CD4-positive, CD25-positive, alpha-beta regulatory T cell (primary cell): Measurements from ENCODE around the gene TMPRSS3. TPM values are rescaled to one million over a fixed set of nuclear protein-coding genes. Genes with fewer than 3 reads are reported as not detected.

ENCODE experiments used
- ATAC-seq, 2 donors: fragments of 150-1000 bp; cut with Tn5 transposase; one replicate each; pipeline ENCODE4 v1.10.0; 2021; ENCODE audit warnings: low read depth in 2 of 2, moderate number of reproducible peaks in 2 of 2, moderate library complexity in 1 of 2
- DNase-seq, 3 donors: peaks; one replicate each; pipeline versions ENCODE4 v3.0.0 to v3.0.0-alpha.2; 2012 to 2022; ENCODE audit warnings: mixed read lengths in 1 of 3
- H3K27ac ChIP-seq: one replicate; pipeline ENCODE4 v1.7.0; 2013; ENCODE audit warnings: mild to moderate bottlenecking, low read length; ENCODE audit not compliant: insufficient read depth, poor library complexity, severe bottlenecking
- H3K27me3 ChIP-seq: one replicate; pipeline ENCODE4 v1.7.0; 2013; ENCODE audit warnings: low read length; ENCODE audit not compliant: control insufficient read depth, insufficient read depth
- H3K36me3 ChIP-seq: one replicate; pipeline ENCODE4 v1.7.0; 2013; ENCODE audit warnings: mild to moderate bottlenecking, low read length, moderate library complexity; ENCODE audit not compliant: control insufficient read depth, insufficient read depth
- H3K4me1 ChIP-seq: 2 replicates; pipeline ENCODE4 v1.7.0; 2013; ENCODE audit warnings: mild to moderate bottlenecking, low read length; ENCODE audit not compliant: insufficient read depth, control insufficient read depth, poor library complexity, severe bottlenecking
- H3K4me3 ChIP-seq: one replicate; pipeline ENCODE4 v1.7.0; 2013; ENCODE audit warnings: low read depth, mild to moderate bottlenecking, low read length, moderate library complexity
- H3K9me3 ChIP-seq, 2 experiments: 1 replicate in 1 of 2; 2 replicates in 1 of 2; pipeline ENCODE4 v1.7.0; 2013; ENCODE audit warnings: low read length in 2 of 2, mild to moderate bottlenecking in 1 of 2, moderate library complexity in 1 of 2; ENCODE audit not compliant: control insufficient read depth in 2 of 2
- H3K27ac Mint-ChIP-seq, 3 donors: one replicate each; pipeline ENCODE4 v1.8.0; 2020 to 2022; ENCODE audit warnings: mild to moderate bottlenecking in 3 of 3, mixed read lengths in 3 of 3, moderate library complexity in 2 of 3
- H3K27me3 Mint-ChIP-seq: one replicate; pipeline ENCODE4 v1.8.0; 2022; ENCODE audit warnings: mild to moderate bottlenecking, mixed read lengths
- H3K36me3 Mint-ChIP-seq: one replicate; pipeline ENCODE4 v1.8.0; 2020; ENCODE audit warnings: mixed read lengths
- H3K4me1 Mint-ChIP-seq, 4 donors: one replicate each; pipeline ENCODE4 v1.8.0; 2020 to 2022; ENCODE audit warnings: mixed read lengths in 4 of 4, mild to moderate bottlenecking in 1 of 4
- H3K4me3 Mint-ChIP-seq, 4 donors: one replicate each; pipeline ENCODE4 v1.8.0; 2020 to 2022; ENCODE audit warnings: mild to moderate bottlenecking in 4 of 4, mixed read lengths in 4 of 4, moderate library complexity in 3 of 4
- H3K9me3 Mint-ChIP-seq, 7 donors: one replicate each; pipeline ENCODE4 v1.8.0; 2020 to 2022; ENCODE audit warnings: mixed read lengths in 7 of 7, mild to moderate bottlenecking in 3 of 7, moderate library complexity in 2 of 7
- polyA plus RNA-seq, 4 donors: library from polyadenylated mRNA; unstranded; fragments of 300-500 nt; fragmentation: Illumina TruSeq; gene quantifications; one replicate each; pipeline ENCODE4 v1.2.3, GENCODE V29; 2021
- total RNA-seq: library from RNA; stranded (reverse); gene quantifications from one replicate; pipeline ENCODE4 v1.2.3, GENCODE V29; 2022

The TMPRSS3 gene
- total and polyA plus RNA-seq, 5 donors from 2014 or later: 1.1 to 4.0 (median 2.3) TPM

DNA sequence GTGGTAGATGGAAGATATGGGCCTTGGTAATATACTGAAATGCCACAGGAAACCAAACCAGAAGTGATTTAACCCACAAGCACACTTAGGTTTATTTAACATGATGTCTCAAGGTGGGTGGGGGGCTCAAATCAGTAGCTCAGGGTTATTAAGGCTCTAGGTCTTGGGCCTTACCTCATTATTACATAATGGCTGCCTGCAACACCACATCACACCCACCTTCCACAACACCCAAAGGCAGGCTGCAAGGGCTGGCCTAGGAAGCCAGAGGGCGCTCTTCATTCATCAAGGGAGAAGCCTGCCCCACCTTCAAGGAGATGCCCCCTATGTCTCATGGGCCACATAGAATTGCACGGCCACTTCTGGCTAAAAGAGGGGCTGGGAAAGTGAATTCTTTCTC is 35.5 kb downstream of the TMPRSS3 start:
- Histone ChIP-seq H3K9me3 (peaks cover 4 to 11% of the 10 kb centered on the region in 2 experiments), H3K4me1 (no peaks in the 10 kb centered on the region), H3K4me3 (no peak overlapping the region), H3K27ac (no peak overlapping the region), H3K27me3 (peaks cover 4% of the 10 kb centered on the region), H3K36me3 (no peaks in the 10 kb centered on the region)
- Mint-ChIP-seq H3K27ac (no peak overlapping the region), H3K4me3 (no peak overlapping the region), H3K9me3 (peaks cover 0 to 8% (median 0%) of the 10 kb centered on the region in 7 donors), H3K4me1 (no peaks in the 10 kb centered on the region), H3K27me3 (peaks cover 7% of the 10 kb centered on the region), H3K36me3 (no peaks in the 10 kb centered on the region)
- DNase-seq (peak in 1 of 3 donors; percentile 26), ATAC-seq (no peak)

DNA sequence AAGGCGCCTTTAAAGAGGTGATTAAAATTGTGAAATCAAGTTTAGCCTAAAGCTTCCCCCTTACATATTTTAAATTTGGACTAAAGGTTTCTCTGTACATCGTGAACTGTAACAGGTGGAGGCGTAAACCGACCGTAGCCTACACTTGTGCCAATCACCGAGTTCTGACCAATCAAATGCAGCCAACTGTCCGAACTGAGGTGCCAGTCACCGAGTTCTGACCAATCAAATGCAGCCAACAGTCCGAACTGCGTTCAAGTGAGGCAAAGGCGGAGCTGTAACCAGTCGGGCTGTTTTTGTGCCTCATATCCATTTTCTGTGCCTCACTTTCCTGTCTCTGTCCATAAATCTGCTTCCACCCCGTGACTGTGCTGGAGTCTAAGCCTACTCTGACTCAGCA is 36.9 kb downstream of the TMPRSS3 start:
- ATAC-seq (no peak), DNase-seq (no peak)
- H3K4me1 Mint-ChIP-seq: no peaks in the 10 kb centered on the region
- Histone ChIP-seq H3K27me3 (peaks cover 4% of the 10 kb centered on the region), H3K9me3 (peaks cover 9 to 22% of the 10 kb centered on the region in 2 experiments), H3K4me1 (no peaks in the 10 kb centered on the region), H3K27ac (no peak overlapping the region), H3K4me3 (no peak overlapping the region), H3K36me3 (no peaks in the 10 kb centered on the region)
- no peak overlapping the region for H3K27ac Mint-ChIP-seq
- H3K4me3 Mint-ChIP-seq: no peak overlapping the region
- peaks cover 0 to 18% (median 2%) of the 10 kb centered on the region in 7 donors for H3K9me3 Mint-ChIP-seq
- peaks cover 5% of the 10 kb centered on the region for H3K36me3 Mint-ChIP-seq
- H3K27me3 Mint-ChIP-seq: peaks cover 11% of the 10 kb centered on the region

GRCh38 chr21:42358261-42358660 is 37.6 kb downstream of the TMPRSS3 start:
- peaks cover 5% of the 10 kb centered on the region for H3K36me3 Mint-ChIP-seq
- no peak for DNase-seq
- H3K9me3 ChIP-seq: peaks cover 9 to 22% of the 10 kb centered on the region in 2 experiments

GRCh38 chr21:42357307-42357706 is 38.5 kb downstream of the TMPRSS3 start:
- Histone ChIP-seq H3K4me1 (no peaks in the 10 kb centered on the region), H3K36me3 (no peaks in the 10 kb centered on the region), H3K9me3 (peaks cover 9 to 22% of the 10 kb centered on the region in 2 experiments), H3K4me3 (no peak overlapping the region), H3K27me3 (peaks cover 4% of the 10 kb centered on the region), H3K27ac (no peak overlapping the region)
- Mint-ChIP-seq H3K27me3 (peaks cover 15% of the 10 kb centered on the region), H3K9me3 (peaks cover 0 to 18% (median 2%) of the 10 kb centered on the region in 7 donors), H3K27ac (no peak overlapping the region), H3K4me1 (no peaks in the 10 kb centered on the region), H3K36me3 (peaks cover 5% of the 10 kb centered on the region), H3K4me3 (no peak overlapping the region)
- DNase-seq (no peak), ATAC-seq (no peak)

More at GRCh38 chr21:42358261-42358660, 37.6 kb downstream of the TMPRSS3 start:
- peaks cover 15% of the 10 kb centered on the region for H3K27me3 Mint-ChIP-seq
- Histone ChIP-seq H3K4me1 (no peaks in the 10 kb centered on the region), H3K36me3 (no peaks in the 10 kb centered on the region), H3K27ac (no peak overlapping the region), H3K27me3 (peaks cover 4% of the 10 kb centered on the region), H3K4me3 (no peak overlapping the region)
- no peaks in the 10 kb centered on the region for H3K4me1 Mint-ChIP-seq
- no peak overlapping the region for H3K27ac Mint-ChIP-seq
- H3K9me3 Mint-ChIP-seq: peaks cover 0 to 18% (median 2%) of the 10 kb centered on the region in 7 donors
- ATAC-seq: no peak
- no peak overlapping the region for H3K4me3 Mint-ChIP-seq

GRCh38 chr21:42356650-42357049 is 39.2 kb downstream of the TMPRSS3 start:
- peaks cover 9 to 22% of the 10 kb centered on the region in 2 experiments for H3K9me3 ChIP-seq
- no peaks in the 10 kb centered on the region for H3K4me1 Mint-ChIP-seq
- no peak overlapping the region for H3K4me3 ChIP-seq
- H3K4me1 ChIP-seq: no peaks in the 10 kb centered on the region
- peaks cover 8% of the 10 kb centered on the region for H3K27me3 Mint-ChIP-seq
- DNase-seq: no peak
- peaks cover 0 to 18% (median 2%) of the 10 kb centered on the region in 7 donors for H3K9me3 Mint-ChIP-seq
- peaks cover 5% of the 10 kb centered on the region for H3K36me3 Mint-ChIP-seq
- H3K27ac Mint-ChIP-seq: no peak overlapping the region
- H3K27ac ChIP-seq: no peak overlapping the region
- H3K27me3 ChIP-seq: peaks cover 4% of the 10 kb centered on the region
- no peak overlapping the region for H3K4me3 Mint-ChIP-seq
- no peak for ATAC-seq
- no peaks in the 10 kb centered on the region for H3K36me3 ChIP-seq

DNA sequence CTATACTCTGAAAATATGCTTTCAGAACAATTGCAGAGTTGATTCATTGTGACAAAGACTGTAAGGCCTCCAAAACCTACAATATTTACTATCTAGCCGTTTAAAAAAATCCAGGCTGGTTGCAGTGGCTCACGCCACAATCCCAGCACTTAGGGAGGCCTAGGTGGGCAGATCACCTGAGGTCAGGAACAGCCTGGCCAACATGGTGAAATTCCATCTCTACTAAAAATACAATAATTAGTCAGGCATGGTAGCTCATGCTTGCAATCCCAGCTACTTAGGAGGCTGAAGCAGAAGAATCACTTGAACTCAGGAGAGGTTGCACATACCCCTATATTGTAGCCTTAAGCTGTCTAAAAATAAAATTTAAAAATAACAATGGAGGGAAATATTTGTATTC is 39.8 kb downstream of the TMPRSS3 start:
- Mint-ChIP-seq H3K4me1 (no peaks in the 10 kb centered on the region), H3K4me3 (no peak overlapping the region), H3K36me3 (peaks cover 5% of the 10 kb centered on the region), H3K27ac (no peak overlapping the region), H3K9me3 (peaks cover 0 to 18% (median 2%) of the 10 kb centered on the region in 7 donors), H3K27me3 (peaks cover 8% of the 10 kb centered on the region)
- H3K4me3 ChIP-seq: no peak overlapping the region
- no peak for ATAC-seq
- H3K36me3 ChIP-seq: no peaks in the 10 kb centered on the region
- H3K27me3 ChIP-seq: peaks cover 4% of the 10 kb centered on the region
- peaks cover 9 to 22% of the 10 kb centered on the region in 2 experiments for H3K9me3 ChIP-seq
- no peak for DNase-seq
- no peaks in the 10 kb centered on the region for H3K4me1 ChIP-seq
- H3K27ac ChIP-seq: no peak overlapping the region

- H3K9me3 ChIP-seq: peaks cover 9 to 17% of the 10 kb centered on the region in 2 experiments
- H3K27ac ChIP-seq: no peak overlapping the region
- no peaks in the 10 kb centered on the region for H3K4me1 ChIP-seq
- H3K4me1 Mint-ChIP-seq: no peaks in the 10 kb centered on the region
- peaks cover 5% of the 10 kb centered on the region for H3K36me3 Mint-ChIP-seq
- DNase-seq (no peak), ATAC-seq (no peak)
- no peak overlapping the region for H3K27ac Mint-ChIP-seq
- peaks cover 0 to 18% (median 2%) of the 10 kb centered on the region in 7 donors for H3K9me3 Mint-ChIP-seq
- no peak overlapping the region for H3K4me3 ChIP-seq
- H3K4me3 Mint-ChIP-seq: no peak overlapping the region
- peaks cover 4% of the 10 kb centered on the region for H3K27me3 ChIP-seq
- no peaks in the 10 kb centered on the region for H3K36me3 ChIP-seq
- peaks cover 8% of the 10 kb centered on the region for H3K27me3 Mint-ChIP-seq
Measured at GRCh38 chr21:42353623-42354022, 42.2 kb downstream of the TMPRSS3 start.

DNA sequence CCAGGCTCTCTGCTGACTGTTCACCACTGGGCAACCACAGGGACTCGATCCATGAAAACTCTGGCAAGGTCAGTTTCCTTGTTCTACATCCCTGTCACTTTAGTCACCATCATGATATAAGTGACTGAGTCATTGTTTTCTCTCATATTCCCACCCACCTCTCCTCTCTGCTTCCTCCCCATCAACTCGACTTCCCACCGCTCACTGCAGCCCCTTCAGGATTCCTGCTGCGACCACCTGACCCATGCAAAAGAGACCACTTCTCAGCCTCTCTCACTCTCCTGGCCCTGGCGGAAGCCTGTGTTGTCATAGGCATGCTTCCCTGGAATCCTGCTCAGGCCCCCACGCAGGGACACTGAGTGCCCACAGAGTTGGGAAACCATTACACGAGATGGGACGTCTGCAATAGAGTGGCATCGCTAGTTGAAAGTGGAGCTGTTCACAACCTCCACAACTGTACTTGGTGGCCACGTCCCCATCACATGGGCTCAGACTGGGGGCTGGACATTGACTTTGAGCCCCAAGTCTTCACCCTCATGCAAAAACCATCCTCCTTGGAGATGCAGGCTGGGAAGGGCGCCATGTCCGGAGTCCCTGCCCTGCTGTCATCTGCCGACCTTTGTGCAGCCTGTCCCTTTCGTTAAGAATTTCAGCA is 43.3 kb downstream of the TMPRSS3 start:
- Histone ChIP-seq H3K27ac (no peak overlapping the region), H3K4me3 (no peak overlapping the region), H3K36me3 (no peaks in the 10 kb centered on the region), H3K4me1 (no peaks in the 10 kb centered on the region), H3K27me3 (peaks cover 4% of the 10 kb centered on the region), H3K9me3 (peaks cover 9 to 17% of the 10 kb centered on the region in 2 experiments)
- Mint-ChIP-seq H3K9me3 (peaks cover 0 to 18% (median 2%) of the 10 kb centered on the region in 7 donors), H3K36me3 (peaks cover 5% of the 10 kb centered on the region), H3K4me3 (no peak overlapping the region), H3K27me3 (peaks cover 8% of the 10 kb centered on the region), H3K27ac (peak overlapping the region in 1 of 3 donors; percentile 67), H3K4me1 (no peaks in the 10 kb centered on the region)
- ATAC-seq (no peak), DNase-seq (no peak)
